HepG2 (cell line): ENCODE measurements around the gene ZNF425. TPM values are rescaled to one million over a fixed set of nuclear protein-coding genes. Genes with fewer than 3 reads are reported as not detected.

Source experiments
- ARHGAP35 ChIP-seq: sonication (generic); formaldehyde crosslinking; IDR thresholded peaks from 2 replicates; pipeline ENCODE4 v1.9.0; 2022; ENCODE audit warnings: mild to moderate bottlenecking, inconsistent platforms, moderate library complexity, missing genetic modification reagents, borderline replicate concordance
- MED1 ChIP-seq: sonication (generic); formaldehyde crosslinking; IDR thresholded peaks from 2 replicates; pipeline ENCODE4 v1.4.0; 2020; ENCODE audit warnings: missing genetic modification reagents
- MLXIP ChIP-seq: sonication (generic); formaldehyde crosslinking; IDR thresholded peaks from 2 replicates; pipeline ENCODE4 v1.9.0; 2021; ENCODE audit warnings: missing genetic modification reagents, borderline replicate concordance
- ZBTB8A ChIP-seq: sonication (generic); formaldehyde crosslinking; IDR thresholded peaks from 2 replicates; pipeline ENCODE4 v1.4.0; 2020; ENCODE audit warnings: mild to moderate bottlenecking, low read depth, missing genetic modification reagents, borderline replicate concordance
- ZFP41 ChIP-seq: sonication (generic); formaldehyde crosslinking; IDR thresholded peaks from 2 replicates; pipeline ENCODE4 v1.4.0; 2020; ENCODE audit warnings: mild to moderate bottlenecking, missing genetic modification reagents, borderline replicate concordance
- ZNF20 ChIP-seq: sonication (generic); formaldehyde crosslinking; IDR thresholded peaks from 2 replicates; pipeline ENCODE4 v1.4.0; 2020; ENCODE audit warnings: mild to moderate bottlenecking, moderate library complexity, missing genetic modification reagents
- ZNF562 ChIP-seq: sonication (generic); formaldehyde crosslinking; IDR thresholded peaks from 2 replicates; pipeline ENCODE4 v1.8.0; 2022; ENCODE audit warnings: missing genetic modification reagents, borderline replicate concordance
- ZNF644 ChIP-seq: IDR thresholded peaks from 2 replicates; pipeline ENCODE4 v1.6.1; 2016; ENCODE audit warnings: low read depth
- polyA plus RNA-seq, 8 experiments: library from polyadenylated mRNA; depleted of rRNA in 3 of 8; stranded (reverse) in 7 of 8; unstranded in 1 of 8; fragments of >200 nt; fragmentation: Illumina TruSeq in 4 of 8; extraction: Trizol in 4 of 8; gene quantifications; 2 replicates each; pipeline versions ENCODE4 v1.2.1 to v1.2.3, GENCODE V29; 2011 to 2016; ENCODE audit warnings: low read depth in 4 of 8, missing spikeins in 1 of 8, mixed read lengths in 1 of 8; ENCODE audit not compliant: insufficient read depth in 1 of 8
- total RNA-seq, 5 experiments: library from RNA; depleted of rRNA; stranded (reverse); fragments of >200 nt; fragmentation: Illumina TruSeq; extraction: Trizol; gene quantifications; 2 replicates each; pipeline ENCODE4 v1.2.3, GENCODE V29; 2016; ENCODE audit warnings: low read depth in 1 of 5
- TF ChIP-seq, protein P1 (sequence below): sonication (generic); formaldehyde crosslinking; IDR thresholded peaks from one replicate; pipeline ENCODE4 v1.5.1; 2020; ENCODE audit warnings: mild to moderate bottlenecking, missing genetic modification reagents; ENCODE audit errors: not compliant biosample characterization
- TF ChIP-seq, protein P2 (sequence below): IDR thresholded peaks from 2 replicates; pipeline ENCODE4 v1.6.1; 2016; ENCODE audit warnings: mild to moderate bottlenecking
- TF ChIP-seq, protein P3 (sequence below): sonication (generic); formaldehyde crosslinking; IDR thresholded peaks from 2 replicates; pipeline ENCODE4 v1.8.0; 2022; ENCODE audit warnings: missing genetic modification reagents, low read depth, mild to moderate bottlenecking, borderline replicate concordance
- TF ChIP-seq, protein P4 (sequence below): sonication (generic); formaldehyde crosslinking; conservative IDR thresholded peaks from 2 replicates; pipeline ENCODE4 v1.4.0; 2020; ENCODE audit warnings: missing genetic modification reagents

ZNF425 gene
- total and polyA plus RNA-seq, 2 of the 13 experiments (the other 11 are each of a cell fraction or from before 2014, with no cell fraction given): 0.51 to 1.1 TPM

GRCh38 chr7:149090397-149091195 lies 35.5 kb downstream of the ZNF425 start, which contains the start of gene ZNF786 (continued):
- TF ChIP-seq, protein P1, sequence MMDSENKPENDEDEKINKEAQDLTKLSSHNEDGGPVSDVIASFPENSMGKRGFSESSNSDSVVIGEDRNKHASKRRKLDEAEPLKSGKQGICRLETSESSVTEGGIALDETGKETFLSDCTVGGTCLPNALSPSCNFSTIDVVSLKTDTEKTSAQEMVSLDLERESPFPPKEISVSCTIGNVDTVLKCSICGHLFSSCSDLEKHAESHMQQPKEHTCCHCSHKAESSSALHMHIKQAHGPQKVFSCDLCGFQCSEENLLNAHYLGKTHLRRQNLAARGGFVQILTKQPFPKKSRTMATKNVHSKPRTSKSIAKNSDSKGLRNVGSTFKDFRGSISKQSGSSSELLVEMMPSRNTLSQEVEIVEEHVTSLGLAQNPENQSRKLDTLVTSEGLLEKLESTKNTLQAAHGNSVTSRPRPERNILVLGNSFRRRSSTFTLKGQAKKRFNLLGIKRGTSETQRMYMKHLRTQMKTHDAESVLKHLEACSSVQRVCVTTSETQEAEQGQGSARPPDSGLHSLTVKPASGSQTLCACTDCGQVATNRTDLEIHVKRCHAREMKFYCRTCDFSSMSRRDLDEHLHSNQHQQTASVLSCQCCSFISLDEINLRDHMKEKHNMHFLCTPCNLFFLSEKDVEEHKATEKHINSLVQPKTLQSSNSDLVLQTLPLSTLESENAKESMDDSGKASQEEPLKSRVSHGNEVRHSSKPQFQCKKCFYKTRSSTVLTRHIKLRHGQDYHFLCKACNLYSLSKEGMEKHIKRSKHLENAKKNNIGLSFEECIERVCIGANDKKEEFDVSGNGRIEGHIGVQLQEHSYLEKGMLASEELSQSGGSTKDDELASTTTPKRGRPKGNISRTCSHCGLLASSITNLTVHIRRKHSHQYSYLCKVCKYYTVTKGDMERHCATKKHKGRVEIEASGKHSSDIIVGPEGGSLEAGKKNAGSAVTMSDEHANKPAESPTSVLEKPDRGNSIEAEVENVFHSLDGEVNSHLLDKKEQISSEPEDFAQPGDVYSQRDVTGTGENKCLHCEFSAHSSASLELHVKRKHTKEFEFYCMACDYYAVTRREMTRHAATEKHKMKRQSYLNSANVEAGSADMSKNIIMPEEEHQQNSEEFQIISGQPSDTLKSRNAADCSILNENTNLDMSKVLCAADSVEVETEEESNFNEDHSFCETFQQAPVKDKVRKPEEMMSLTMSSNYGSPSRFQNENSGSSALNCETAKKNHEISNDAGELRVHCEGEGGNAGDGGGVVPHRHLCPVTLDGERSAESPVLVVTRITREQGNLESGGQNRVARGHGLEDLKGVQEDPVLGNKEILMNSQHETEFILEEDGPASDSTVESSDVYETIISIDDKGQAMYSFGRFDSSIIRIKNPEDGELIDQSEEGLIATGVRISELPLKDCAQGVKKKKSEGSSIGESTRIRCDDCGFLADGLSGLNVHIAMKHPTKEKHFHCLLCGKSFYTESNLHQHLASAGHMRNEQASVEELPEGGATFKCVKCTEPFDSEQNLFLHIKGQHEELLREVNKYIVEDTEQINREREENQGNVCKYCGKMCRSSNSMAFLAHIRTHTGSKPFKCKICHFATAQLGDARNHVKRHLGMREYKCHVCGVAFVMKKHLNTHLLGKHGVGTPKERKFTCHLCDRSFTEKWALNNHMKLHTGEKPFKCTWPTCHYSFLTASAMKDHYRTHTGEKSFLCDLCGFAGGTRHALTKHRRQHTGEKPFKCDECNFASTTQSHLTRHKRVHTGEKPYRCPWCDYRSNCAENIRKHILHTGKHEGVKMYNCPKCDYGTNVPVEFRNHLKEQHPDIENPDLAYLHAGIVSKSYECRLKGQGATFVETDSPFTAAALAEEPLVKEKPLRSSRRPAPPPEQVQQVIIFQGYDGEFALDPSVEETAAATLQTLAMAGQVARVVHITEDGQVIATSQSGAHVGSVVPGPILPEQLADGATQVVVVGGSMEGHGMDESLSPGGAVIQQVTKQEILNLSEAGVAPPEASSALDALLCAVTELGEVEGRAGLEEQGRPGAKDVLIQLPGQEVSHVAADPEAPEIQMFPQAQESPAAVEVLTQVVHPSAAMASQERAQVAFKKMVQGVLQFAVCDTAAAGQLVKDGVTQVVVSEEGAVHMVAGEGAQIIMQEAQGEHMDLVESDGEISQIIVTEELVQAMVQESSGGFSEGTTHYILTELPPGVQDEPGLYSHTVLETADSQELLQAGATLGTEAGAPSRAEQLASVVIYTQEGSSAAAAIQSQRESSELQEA (CRISPR knock-in tag): no peak
- TF ChIP-seq ZBTB8A: no peak
- no peak for TF ChIP-seq ZNF644 (CRISPR knock-in tag)
- TF ChIP-seq, protein P2, sequence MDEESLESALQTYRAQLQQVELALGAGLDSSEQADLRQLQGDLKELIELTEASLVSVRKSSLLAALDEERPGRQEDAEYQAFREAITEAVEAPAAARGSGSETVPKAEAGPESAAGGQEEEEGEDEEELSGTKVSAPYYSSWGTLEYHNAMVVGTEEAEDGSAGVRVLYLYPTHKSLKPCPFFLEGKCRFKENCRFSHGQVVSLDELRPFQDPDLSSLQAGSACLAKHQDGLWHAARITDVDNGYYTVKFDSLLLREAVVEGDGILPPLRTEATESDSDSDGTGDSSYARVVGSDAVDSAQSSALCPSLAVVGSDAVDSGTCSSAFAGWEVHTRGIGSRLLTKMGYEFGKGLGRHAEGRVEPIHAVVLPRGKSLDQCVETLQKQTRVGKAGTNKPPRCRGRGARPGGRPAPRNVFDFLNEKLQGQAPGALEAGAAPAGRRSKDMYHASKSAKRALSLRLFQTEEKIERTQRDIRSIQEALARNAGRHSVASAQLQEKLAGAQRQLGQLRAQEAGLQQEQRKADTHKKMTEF (CRISPR knock-in tag): peak; percentile 90
- TF ChIP-seq ZNF20: no peak
- TF ChIP-seq, protein P3, sequence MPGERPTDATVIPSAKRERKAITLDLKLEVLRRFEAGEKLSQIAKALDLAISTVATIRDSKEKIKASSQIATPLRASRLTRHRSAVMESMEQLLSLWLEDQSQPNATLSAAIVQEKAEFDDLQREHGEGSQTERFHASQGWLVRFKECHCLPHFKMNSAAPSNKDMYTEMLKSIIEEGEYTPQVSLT (CRISPR knock-in tag): no peak
- TF ChIP-seq, protein P4, sequence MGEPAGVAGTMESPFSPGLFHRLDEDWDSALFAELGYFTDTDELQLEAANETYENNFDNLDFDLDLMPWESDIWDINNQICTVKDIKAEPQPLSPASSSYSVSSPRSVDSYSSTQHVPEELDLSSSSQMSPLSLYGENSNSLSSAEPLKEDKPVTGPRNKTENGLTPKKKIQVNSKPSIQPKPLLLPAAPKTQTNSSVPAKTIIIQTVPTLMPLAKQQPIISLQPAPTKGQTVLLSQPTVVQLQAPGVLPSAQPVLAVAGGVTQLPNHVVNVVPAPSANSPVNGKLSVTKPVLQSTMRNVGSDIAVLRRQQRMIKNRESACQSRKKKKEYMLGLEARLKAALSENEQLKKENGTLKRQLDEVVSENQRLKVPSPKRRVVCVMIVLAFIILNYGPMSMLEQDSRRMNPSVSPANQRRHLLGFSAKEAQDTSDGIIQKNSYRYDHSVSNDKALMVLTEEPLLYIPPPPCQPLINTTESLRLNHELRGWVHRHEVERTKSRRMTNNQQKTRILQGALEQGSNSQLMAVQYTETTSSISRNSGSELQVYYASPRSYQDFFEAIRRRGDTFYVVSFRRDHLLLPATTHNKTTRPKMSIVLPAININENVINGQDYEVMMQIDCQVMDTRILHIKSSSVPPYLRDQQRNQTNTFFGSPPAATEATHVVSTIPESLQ (CRISPR knock-in tag): no peak
- TF ChIP-seq ZNF562: no peak
- peak; percentile 51; the same call in 1 of the 2 replicates for TF ChIP-seq MLXIP (CRISPR knock-in tag)
- peak; percentile 89; the same call in 1 of the 2 replicates for TF ChIP-seq ARHGAP35
- no peak for TF ChIP-seq ZFP41
- TF ChIP-seq MED1 (CRISPR knock-in tag): peak; percentile 67; the same call in 1 of the 2 replicates
